Esophagus squamous epithelium (tissue), 4 donors: ENCODE data around the gene MRPL1.

Experiments
- CTCF ChIP-seq, 6 experiments: fragments of 450-650 bp in 4 of 6; fragments of 200-600 bp in 2 of 6; sonication (generic) in 2 of 6; IDR thresholded peaks; one replicate each; pipeline ENCODE4 v1.5.1; 2016 to 2019; ENCODE audit warnings: antibody characterized with exemption in 6 of 6, mild to moderate bottlenecking in 4 of 6, moderate library complexity in 4 of 6
- POLR2A ChIP-seq, 4 donors: fragments of 450-650 bp; IDR thresholded peaks; one replicate each; pipeline ENCODE4 v1.6.1; 2017; ENCODE audit warnings: antibody characterized with exemption in 4 of 4, mild to moderate bottlenecking in 4 of 4, moderate library complexity in 3 of 4

DNA sequence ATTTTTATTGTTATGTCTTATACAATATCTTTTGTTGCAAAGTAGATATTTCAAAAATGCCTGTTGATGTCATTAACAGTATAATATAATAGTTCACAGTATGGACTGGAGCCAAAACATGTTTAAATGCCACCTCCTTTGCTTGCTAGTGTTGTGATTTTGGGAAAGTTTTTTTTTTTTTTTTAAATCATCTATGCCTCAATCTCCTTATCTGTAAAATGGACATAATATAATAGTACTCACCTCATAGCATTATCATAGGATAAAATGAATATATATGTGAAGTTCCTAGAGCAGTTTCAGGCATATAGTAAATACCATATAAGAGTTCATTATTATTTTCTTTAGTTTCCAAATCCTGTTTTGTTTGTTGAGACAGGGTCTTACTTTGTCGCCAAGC is 18.3 kb upstream of the MRPL1 start:
- TF ChIP-seq CTCF (IDR thresholded peaks at IDR 0.05) (no peak), POLR2A (IDR thresholded peaks at IDR 0.05) (no peak)
